ENCODE measurements around the gene GABRD.

GABRD gene

DNA sequence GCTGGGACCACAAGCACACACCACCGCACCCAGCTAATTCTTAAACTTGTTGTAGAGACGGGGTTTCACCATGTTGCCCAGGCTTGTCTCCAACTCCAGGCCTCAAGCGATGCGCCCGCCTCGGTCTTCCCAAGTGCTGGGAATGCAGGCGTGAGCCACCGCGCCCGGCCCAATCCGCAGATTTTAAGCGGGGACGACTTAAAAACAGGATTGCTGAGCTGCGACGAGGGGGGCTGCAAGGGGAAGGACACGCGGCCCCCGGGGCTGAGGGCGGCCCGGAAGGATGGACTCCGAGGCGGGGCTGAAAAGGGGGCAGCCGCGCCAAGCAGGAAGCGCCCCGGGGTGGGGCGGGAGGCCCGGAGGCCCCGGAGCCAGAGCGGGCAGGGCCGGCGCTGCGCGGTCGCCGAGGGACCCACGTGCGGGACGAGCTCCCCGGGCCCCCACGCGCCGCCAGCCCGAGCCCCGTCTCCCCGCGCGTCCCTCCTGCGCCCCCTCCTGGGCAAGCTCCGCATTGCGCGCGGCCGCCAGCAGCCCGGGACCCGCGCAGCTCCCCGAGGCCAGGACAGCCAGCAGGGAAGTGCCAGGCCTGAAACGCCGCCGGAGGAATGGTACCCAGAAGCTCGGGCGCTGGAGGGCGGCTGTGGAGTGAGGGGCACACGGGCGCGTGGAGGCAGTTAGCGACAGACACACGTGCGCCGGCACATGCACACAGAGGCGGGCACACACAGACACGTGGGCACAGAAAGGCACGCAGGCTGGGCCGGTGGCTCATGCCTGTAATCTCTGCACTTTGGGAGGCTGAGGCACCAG is 25.6 kb downstream of the GABRD start:
- Histone ChIP-seq H3K79me2 (ENCODE audit: insufficient read depth, low read depth) (no peaks in the 10 kb centered on the region), H2AFZ (ENCODE audit: low read depth) (no peak overlapping the region), H4K20me1 (ENCODE audit: insufficient read depth) (no peaks in the 10 kb centered on the region), H3K4me3 (IDR thresholded peaks at IDR 0.05; ENCODE audit: insufficient read depth, low read depth, low read length) (no peak overlapping the region), H3K4me2 (no peak overlapping the region), H3K9ac (no peak overlapping the region), H3K36me3 (ENCODE audit: insufficient read depth) (no peaks in the 10 kb centered on the region), H3K4me1 (ENCODE audit: low read depth, poor library complexity, severe bottlenecking) (no peaks in the 10 kb centered on the region), H3K27me3 (ENCODE audit: insufficient read depth, low read depth) (peaks cover 81% of the 10 kb centered on the region), H3K27ac (no peak overlapping the region)
- TF ChIP-seq, protein P1, sequence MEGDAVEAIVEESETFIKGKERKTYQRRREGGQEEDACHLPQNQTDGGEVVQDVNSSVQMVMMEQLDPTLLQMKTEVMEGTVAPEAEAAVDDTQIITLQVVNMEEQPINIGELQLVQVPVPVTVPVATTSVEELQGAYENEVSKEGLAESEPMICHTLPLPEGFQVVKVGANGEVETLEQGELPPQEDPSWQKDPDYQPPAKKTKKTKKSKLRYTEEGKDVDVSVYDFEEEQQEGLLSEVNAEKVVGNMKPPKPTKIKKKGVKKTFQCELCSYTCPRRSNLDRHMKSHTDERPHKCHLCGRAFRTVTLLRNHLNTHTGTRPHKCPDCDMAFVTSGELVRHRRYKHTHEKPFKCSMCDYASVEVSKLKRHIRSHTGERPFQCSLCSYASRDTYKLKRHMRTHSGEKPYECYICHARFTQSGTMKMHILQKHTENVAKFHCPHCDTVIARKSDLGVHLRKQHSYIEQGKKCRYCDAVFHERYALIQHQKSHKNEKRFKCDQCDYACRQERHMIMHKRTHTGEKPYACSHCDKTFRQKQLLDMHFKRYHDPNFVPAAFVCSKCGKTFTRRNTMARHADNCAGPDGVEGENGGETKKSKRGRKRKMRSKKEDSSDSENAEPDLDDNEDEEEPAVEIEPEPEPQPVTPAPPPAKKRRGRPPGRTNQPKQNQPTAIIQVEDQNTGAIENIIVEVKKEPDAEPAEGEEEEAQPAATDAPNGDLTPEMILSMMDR (conservative IDR thresholded peaks at IDR 0.05; ENCODE audit: low read depth, low read length), result peak; percentile 48

GRCh38 chr1:2045468-2046173 is 26.5 kb downstream of the GABRD start:
- Histone ChIP-seq H2AFZ (ENCODE audit: low read depth) (no peak overlapping the region), H3K27ac (no peak overlapping the region), H3K4me1 (ENCODE audit: low read depth, poor library complexity, severe bottlenecking) (no peaks in the 10 kb centered on the region), H3K4me3 (IDR thresholded peaks at IDR 0.05; ENCODE audit: insufficient read depth, low read depth, low read length) (no peak overlapping the region), H4K20me1 (ENCODE audit: insufficient read depth) (no peaks in the 10 kb centered on the region), H3K79me2 (ENCODE audit: insufficient read depth, low read depth) (no peaks in the 10 kb centered on the region), H3K36me3 (ENCODE audit: insufficient read depth) (no peaks in the 10 kb centered on the region), H3K9ac (no peak overlapping the region), H3K4me2 (no peak overlapping the region), H3K27me3 (ENCODE audit: insufficient read depth, low read depth) (peaks cover 72% of the 10 kb centered on the region)
- TF ChIP-seq, protein P1 (conservative IDR thresholded peaks at IDR 0.05; ENCODE audit: low read depth, low read length), result no peak

DNA sequence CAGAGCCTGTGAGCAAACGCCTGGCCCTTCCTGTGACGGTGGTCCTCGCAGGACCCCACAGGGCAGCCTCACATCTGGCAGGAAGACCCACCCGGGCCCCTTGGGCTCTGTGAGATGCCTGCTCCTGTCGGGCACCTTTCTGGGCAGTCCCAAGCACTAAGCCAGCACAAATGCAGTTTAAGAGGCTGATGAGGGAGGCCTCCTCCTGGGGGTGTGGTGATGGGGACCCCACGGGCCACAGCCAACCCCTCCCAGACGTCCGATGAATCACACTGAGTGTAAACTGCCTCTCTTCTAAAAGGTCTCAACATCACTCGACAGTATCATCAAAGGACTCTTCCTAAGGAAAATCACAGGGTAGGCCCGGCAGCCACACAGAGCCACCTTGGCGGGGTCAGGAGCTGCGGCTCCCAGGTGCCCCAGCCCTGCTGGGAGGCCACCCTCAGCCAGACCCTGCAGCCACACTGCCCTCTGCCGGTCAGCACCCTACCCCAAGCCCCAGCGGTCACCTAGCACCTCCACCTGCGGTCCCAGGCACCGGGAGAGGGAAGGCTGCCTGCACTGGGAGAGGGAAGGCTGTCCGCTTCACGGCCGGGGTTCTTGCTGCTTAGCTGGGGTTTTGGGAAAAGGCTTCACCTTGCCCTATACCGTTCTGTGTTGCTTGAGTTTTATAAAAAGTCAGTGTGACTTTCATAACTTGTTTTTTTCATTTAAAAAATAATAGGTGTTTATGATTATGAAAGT is 27.2 kb downstream of the GABRD start:
- Histone ChIP-seq H3K79me2 (ENCODE audit: insufficient read depth, low read depth) (no peaks in the 10 kb centered on the region), H3K4me2 (no peak overlapping the region), H2AFZ (ENCODE audit: low read depth) (no peak overlapping the region), H3K36me3 (ENCODE audit: insufficient read depth) (no peaks in the 10 kb centered on the region), H4K20me1 (ENCODE audit: insufficient read depth) (no peaks in the 10 kb centered on the region), H3K4me1 (ENCODE audit: low read depth, poor library complexity, severe bottlenecking) (no peaks in the 10 kb centered on the region), H3K27me3 (ENCODE audit: insufficient read depth, low read depth) (peaks cover 65% of the 10 kb centered on the region), H3K27ac (no peak overlapping the region), H3K9ac (no peak overlapping the region), H3K4me3 (IDR thresholded peaks at IDR 0.05; ENCODE audit: insufficient read depth, low read depth, low read length) (no peak overlapping the region)
- TF ChIP-seq, protein P1 (conservative IDR thresholded peaks at IDR 0.05; ENCODE audit: low read depth, low read length), result peak; percentile 54

DNA sequence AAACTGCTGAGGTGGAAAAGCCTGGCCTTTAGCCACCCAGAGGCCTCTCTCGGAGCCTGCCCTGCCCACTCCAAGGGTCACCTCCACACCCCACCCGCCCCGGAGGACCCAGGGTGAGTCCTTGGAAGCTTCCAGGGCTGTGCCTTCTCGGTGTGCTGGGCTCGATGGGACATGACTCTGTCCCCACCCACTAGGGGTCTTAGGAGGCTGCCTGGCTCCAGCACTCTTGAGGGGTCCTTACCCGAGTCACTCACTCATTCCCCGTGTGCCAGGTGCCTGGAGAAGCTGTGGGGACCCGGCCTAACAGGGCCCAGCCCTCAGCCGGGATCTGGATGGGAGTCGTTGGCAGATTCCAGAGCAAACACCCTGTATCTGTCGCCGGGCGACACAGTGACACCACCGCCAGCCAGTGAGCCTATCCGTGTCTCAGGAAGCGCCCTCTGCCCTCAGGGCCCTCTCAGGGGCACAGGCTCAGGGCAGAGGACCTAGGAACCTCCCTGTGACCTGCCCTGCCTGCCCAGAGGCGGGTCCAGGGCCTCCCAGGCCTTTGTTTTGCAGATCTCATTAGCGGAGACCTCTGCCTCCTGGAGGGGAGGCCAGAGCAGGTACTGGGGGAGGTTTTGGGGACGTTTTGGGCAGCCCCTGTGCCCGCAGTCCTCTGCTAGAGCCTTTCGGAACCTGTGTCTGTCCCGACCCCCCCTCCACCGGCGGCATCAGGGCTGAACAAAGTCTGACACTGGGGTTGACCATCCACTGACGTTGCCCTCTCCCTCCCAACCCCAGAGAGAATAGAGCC is 28.0 kb downstream of the GABRD start:
- no peaks in the 10 kb centered on the region for H3K36me3 ChIP-seq (ENCODE audit: insufficient read depth)
- TF ChIP-seq, protein P1 (conservative IDR thresholded peaks at IDR 0.05; ENCODE audit: low read depth, low read length), result no peak
- H3K79me2 ChIP-seq (ENCODE audit: insufficient read depth, low read depth), result no peaks in the 10 kb centered on the region
- no peak overlapping the region for H3K9ac ChIP-seq
- H3K27ac ChIP-seq, result no peak overlapping the region
- no peaks in the 10 kb centered on the region for H3K4me1 ChIP-seq (ENCODE audit: low read depth, poor library complexity, severe bottlenecking)
- H3K4me2 ChIP-seq, result no peak overlapping the region
- peaks cover 64% of the 10 kb centered on the region for H3K27me3 ChIP-seq (ENCODE audit: insufficient read depth, low read depth)
- no peak overlapping the region for H2AFZ ChIP-seq (ENCODE audit: low read depth)
- H4K20me1 ChIP-seq (ENCODE audit: insufficient read depth), result no peaks in the 10 kb centered on the region
- H3K4me3 ChIP-seq (IDR thresholded peaks at IDR 0.05; ENCODE audit: insufficient read depth, low read depth, low read length), result no peak overlapping the region

Measured in KMS-11 (cell line).